CD4-positive, CD25-positive, alpha-beta regulatory T cell (primary cell): ENCODE measurements around the gene CCDC141. TPM values are rescaled to one million over a fixed set of nuclear protein-coding genes. Genes with fewer than 3 reads are reported as not detected.
A peak's percentile ranks its signal among the peaks of the same experiment; 100 is the strongest.

Experiments used
- ATAC-seq, 2 donors: fragments of 150-1000 bp; cut with Tn5 transposase; one replicate each; pipeline ENCODE4 v1.10.0; 2021; ENCODE audit warnings: low read depth in 2 of 2, moderate number of reproducible peaks in 2 of 2, moderate library complexity in 1 of 2
- DNase-seq, 3 donors: peaks; one replicate each; pipeline versions ENCODE4 v3.0.0 to v3.0.0-alpha.2; 2012 to 2022; ENCODE audit warnings: mixed read lengths in 1 of 3
- H3K27ac ChIP-seq: one replicate; pipeline ENCODE4 v1.7.0; 2013; ENCODE audit warnings: mild to moderate bottlenecking, low read length; ENCODE audit not compliant: insufficient read depth, poor library complexity, severe bottlenecking
- H3K27me3 ChIP-seq: one replicate; pipeline ENCODE4 v1.7.0; 2013; ENCODE audit warnings: low read length; ENCODE audit not compliant: control insufficient read depth, insufficient read depth
- H3K36me3 ChIP-seq: one replicate; pipeline ENCODE4 v1.7.0; 2013; ENCODE audit warnings: mild to moderate bottlenecking, low read length, moderate library complexity; ENCODE audit not compliant: control insufficient read depth, insufficient read depth
- H3K4me1 ChIP-seq: 2 replicates; pipeline ENCODE4 v1.7.0; 2013; ENCODE audit warnings: mild to moderate bottlenecking, low read length; ENCODE audit not compliant: insufficient read depth, control insufficient read depth, poor library complexity, severe bottlenecking
- H3K4me3 ChIP-seq: one replicate; pipeline ENCODE4 v1.7.0; 2013; ENCODE audit warnings: low read depth, mild to moderate bottlenecking, low read length, moderate library complexity
- H3K9me3 ChIP-seq, 2 experiments: 1 replicate in 1 of 2; 2 replicates in 1 of 2; pipeline ENCODE4 v1.7.0; 2013; ENCODE audit warnings: low read length in 2 of 2, mild to moderate bottlenecking in 1 of 2, moderate library complexity in 1 of 2; ENCODE audit not compliant: control insufficient read depth in 2 of 2
- H3K27ac Mint-ChIP-seq, 3 donors: one replicate each; pipeline ENCODE4 v1.8.0; 2020 to 2022; ENCODE audit warnings: mild to moderate bottlenecking in 3 of 3, mixed read lengths in 3 of 3, moderate library complexity in 2 of 3
- H3K27me3 Mint-ChIP-seq: one replicate; pipeline ENCODE4 v1.8.0; 2022; ENCODE audit warnings: mild to moderate bottlenecking, mixed read lengths
- H3K36me3 Mint-ChIP-seq: one replicate; pipeline ENCODE4 v1.8.0; 2020; ENCODE audit warnings: mixed read lengths
- H3K4me1 Mint-ChIP-seq, 4 donors: one replicate each; pipeline ENCODE4 v1.8.0; 2020 to 2022; ENCODE audit warnings: mixed read lengths in 4 of 4, mild to moderate bottlenecking in 1 of 4
- H3K4me3 Mint-ChIP-seq, 4 donors: one replicate each; pipeline ENCODE4 v1.8.0; 2020 to 2022; ENCODE audit warnings: mild to moderate bottlenecking in 4 of 4, mixed read lengths in 4 of 4, moderate library complexity in 3 of 4
- H3K9me3 Mint-ChIP-seq, 7 donors: one replicate each; pipeline ENCODE4 v1.8.0; 2020 to 2022; ENCODE audit warnings: mixed read lengths in 7 of 7, mild to moderate bottlenecking in 3 of 7, moderate library complexity in 2 of 7
- polyA plus RNA-seq, 4 donors: library from polyadenylated mRNA; unstranded; fragments of 300-500 nt; fragmentation: Illumina TruSeq; gene quantifications; one replicate each; pipeline ENCODE4 v1.2.3, GENCODE V29; 2021
- total RNA-seq: library from RNA; stranded (reverse); gene quantifications from one replicate; pipeline ENCODE4 v1.2.3, GENCODE V29; 2022

The CCDC141 gene
- total and polyA plus RNA-seq, 5 donors from 2014 or later = 8.3 to 153 (median 15.0) TPM

- no peaks in the 10 kb centered on the region for H3K27me3 Mint-ChIP-seq
- no peak for ATAC-seq
- Histone ChIP-seq H3K9me3 (no peaks in the 10 kb centered on the region), H3K27ac (no peak overlapping the region), H3K27me3 (no peaks in the 10 kb centered on the region), H3K36me3 (peaks cover 30% of the 10 kb centered on the region), H3K4me1 (no peaks in the 10 kb centered on the region), H3K4me3 (no peak overlapping the region)
- H3K4me1 Mint-ChIP-seq = peaks cover 0 to 23% (median 2%) of the 10 kb centered on the region in 4 donors
- H3K36me3 Mint-ChIP-seq = peaks cover 17% of the 10 kb centered on the region
- no peak overlapping the region for H3K4me3 Mint-ChIP-seq
- DNase-seq = no peak
- no peak overlapping the region for H3K27ac Mint-ChIP-seq
- no peaks in the 10 kb centered on the region for H3K9me3 Mint-ChIP-seq
Observed at GRCh38 chr2:178920916-178921513, 128.9 kb downstream of the CCDC141 start.

GRCh38 chr2:178917555-178917954 is 132.4 kb downstream of the CCDC141 start:
- Histone ChIP-seq H3K4me3 (no peak overlapping the region), H3K9me3 (no peaks in the 10 kb centered on the region), H3K27ac (no peak overlapping the region), H3K36me3 (peaks cover 29% of the 10 kb centered on the region), H3K27me3 (no peaks in the 10 kb centered on the region), H3K4me1 (no peaks in the 10 kb centered on the region)
- no peak overlapping the region for H3K4me3 Mint-ChIP-seq
- no peak for DNase-seq
- H3K27me3 Mint-ChIP-seq = no peaks in the 10 kb centered on the region
- ATAC-seq = no peak
- H3K9me3 Mint-ChIP-seq = no peaks in the 10 kb centered on the region
- H3K27ac Mint-ChIP-seq = no peak overlapping the region
- peaks cover 2 to 28% (median 8%) of the 10 kb centered on the region in 4 donors for H3K4me1 Mint-ChIP-seq
- peaks cover 21% of the 10 kb centered on the region for H3K36me3 Mint-ChIP-seq

- no peaks in the 10 kb centered on the region for H3K27me3 Mint-ChIP-seq
- H3K9me3 Mint-ChIP-seq = no peaks in the 10 kb centered on the region
- no peaks in the 10 kb centered on the region for H3K4me1 ChIP-seq
- no peaks in the 10 kb centered on the region for H3K27me3 ChIP-seq
- no peak overlapping the region for H3K4me3 ChIP-seq
- DNase-seq (no peak), ATAC-seq (no peak)
- no peak overlapping the region for H3K27ac ChIP-seq
- H3K36me3 Mint-ChIP-seq = peaks cover 21% of the 10 kb centered on the region
- peaks cover 29% of the 10 kb centered on the region for H3K36me3 ChIP-seq
- no peaks in the 10 kb centered on the region for H3K9me3 ChIP-seq
- H3K4me3 Mint-ChIP-seq = no peak overlapping the region
- H3K4me1 Mint-ChIP-seq = peaks cover 2 to 16% (median 9%) of the 10 kb centered on the region in 4 donors
- no peak overlapping the region for H3K27ac Mint-ChIP-seq
Observed at GRCh38 chr2:178915423-178916173, 134.3 kb downstream of the CCDC141 start.

DNA sequence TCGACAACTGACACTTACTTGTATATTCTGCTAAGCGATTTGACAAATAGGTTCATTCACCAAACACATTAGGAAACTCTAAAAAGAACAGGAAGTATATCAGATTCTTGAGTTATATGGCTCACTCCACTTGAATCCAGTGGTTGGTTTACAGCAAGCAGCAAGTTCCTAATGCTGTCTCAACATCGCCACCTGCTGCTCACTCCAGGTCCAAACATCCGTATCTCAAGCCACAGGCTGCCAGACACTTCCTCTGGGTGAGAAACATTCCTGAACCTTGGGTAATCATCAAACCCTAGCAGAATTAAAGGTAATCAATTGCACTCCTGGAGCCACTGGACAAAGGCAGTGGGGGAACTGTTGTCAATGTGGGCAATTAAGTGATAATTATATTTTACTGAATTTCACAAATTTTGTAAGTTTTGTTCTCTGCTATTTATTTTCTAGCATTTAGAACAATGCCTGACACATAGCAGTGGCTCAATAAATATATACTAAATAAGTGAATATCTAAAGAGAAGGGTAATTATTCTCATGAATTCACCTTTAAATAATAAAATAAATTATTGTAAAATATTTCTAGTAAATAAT is 135.6 kb downstream of the CCDC141 start:
- Histone ChIP-seq H3K4me1 (no peaks in the 10 kb centered on the region), H3K9me3 (no peaks in the 10 kb centered on the region), H3K27me3 (no peaks in the 10 kb centered on the region), H3K4me3 (no peak overlapping the region), H3K36me3 (peaks cover 29% of the 10 kb centered on the region), H3K27ac (no peak overlapping the region)
- DNase-seq (peak; percentile 44 to 81 (median 63)), ATAC-seq (peak; percentile 80 to 82)
- Mint-ChIP-seq H3K27ac (no peak overlapping the region), H3K9me3 (no peaks in the 10 kb centered on the region), H3K4me1 (peaks cover 2 to 15% (median 9%) of the 10 kb centered on the region in 4 donors), H3K36me3 (peaks cover 28% of the 10 kb centered on the region), H3K27me3 (no peaks in the 10 kb centered on the region), H3K4me3 (no peak overlapping the region)

- peaks cover 2 to 9% (median 8%) of the 10 kb centered on the region in 4 donors for H3K4me1 Mint-ChIP-seq
- peak overlapping the region in 1 of 3 donors; percentile 36 for H3K27ac Mint-ChIP-seq
- Histone ChIP-seq H3K9me3 (no peaks in the 10 kb centered on the region), H3K27me3 (no peaks in the 10 kb centered on the region), H3K36me3 (peaks cover 21% of the 10 kb centered on the region), H3K4me3 (no peak overlapping the region), H3K4me1 (no peaks in the 10 kb centered on the region), H3K27ac (no peak overlapping the region)
- ATAC-seq (no peak), DNase-seq (no peak)
- H3K36me3 Mint-ChIP-seq = peaks cover 22% of the 10 kb centered on the region
- no peak overlapping the region for H3K4me3 Mint-ChIP-seq
- H3K9me3 Mint-ChIP-seq = no peaks in the 10 kb centered on the region
- H3K27me3 Mint-ChIP-seq = no peaks in the 10 kb centered on the region
Observed at GRCh38 chr2:178913049-178913441, 136.9 kb downstream of the CCDC141 start.

DNA sequence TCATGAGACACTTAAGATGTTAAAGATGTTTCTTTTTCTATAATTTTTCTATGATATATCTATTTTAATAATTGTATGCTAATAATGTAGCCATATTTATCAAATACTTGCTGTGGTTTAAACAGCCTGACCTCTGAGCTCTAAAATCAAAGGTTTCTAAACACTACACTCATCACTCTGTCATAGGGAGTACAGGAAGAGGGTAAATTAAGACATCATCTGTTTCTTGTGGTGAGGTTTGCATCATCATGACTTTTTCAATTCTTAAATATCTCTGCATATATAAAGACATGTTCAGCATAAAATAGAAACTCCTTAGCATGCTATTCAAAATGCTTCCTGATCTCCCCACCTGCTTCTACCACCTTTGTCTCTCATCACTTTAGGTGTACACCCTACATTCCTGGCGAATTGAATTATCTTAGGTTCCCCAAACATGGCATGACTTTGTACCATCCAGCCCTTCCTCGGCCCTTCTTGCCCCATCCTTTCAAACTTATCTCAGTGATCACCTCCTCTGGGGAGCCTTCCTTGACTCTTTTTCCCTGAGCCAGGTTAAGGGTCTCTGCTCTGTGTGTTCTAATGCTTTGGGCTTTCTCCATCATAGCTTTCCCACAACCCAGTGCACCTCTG is 137.4 kb downstream of the CCDC141 start:
- Histone ChIP-seq H3K9me3 (no peaks in the 10 kb centered on the region), H3K36me3 (peaks cover 15% of the 10 kb centered on the region), H3K4me3 (no peak overlapping the region), H3K27ac (no peak overlapping the region), H3K4me1 (no peaks in the 10 kb centered on the region), H3K27me3 (no peaks in the 10 kb centered on the region)
- DNase-seq (peak in 2 of 3 donors; percentile 13 to 27), ATAC-seq (peak in 1 of 2 donors; percentile 42)
- Mint-ChIP-seq H3K36me3 (peaks cover 19% of the 10 kb centered on the region), H3K9me3 (no peaks in the 10 kb centered on the region), H3K4me1 (peaks cover 2 to 9% (median 8%) of the 10 kb centered on the region in 4 donors), H3K27ac (peak overlapping the region in 2 of 3 donors; percentile 3 to 36), H3K4me3 (no peak overlapping the region), H3K27me3 (no peaks in the 10 kb centered on the region)

DNA sequence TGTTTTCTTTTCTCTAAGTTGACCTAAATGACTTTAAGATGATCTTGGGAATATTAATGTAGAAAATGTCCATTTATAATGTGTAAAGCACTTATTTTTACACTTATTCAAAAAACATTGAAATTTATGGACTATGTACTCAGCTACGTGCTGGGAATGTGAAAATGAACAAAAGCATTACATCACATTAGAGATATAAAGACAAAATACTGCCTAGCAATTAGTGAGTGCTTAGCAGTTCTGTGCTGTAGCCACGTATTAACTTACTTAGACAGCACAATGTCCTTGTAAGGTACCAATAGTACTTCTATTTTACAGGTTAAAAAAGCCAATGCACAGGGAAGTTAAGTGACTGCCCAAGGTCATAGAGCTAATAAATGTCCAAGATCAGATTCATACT is 138.9 kb downstream of the CCDC141 start:
- DNase-seq = no peak
- H3K36me3 Mint-ChIP-seq = peaks cover 26% of the 10 kb centered on the region
- H3K4me3 Mint-ChIP-seq = no peak overlapping the region

More for the DNA sequence above, 138.9 kb downstream of the CCDC141 start:
- Mint-ChIP-seq H3K27ac (no peak overlapping the region), H3K4me1 (peaks cover 2 to 12% (median 9%) of the 10 kb centered on the region in 4 donors), H3K27me3 (no peaks in the 10 kb centered on the region), H3K9me3 (no peaks in the 10 kb centered on the region)
- H3K4me1 ChIP-seq = no peaks in the 10 kb centered on the region
- no peak overlapping the region for H3K27ac ChIP-seq
- no peak overlapping the region for H3K4me3 ChIP-seq
- no peaks in the 10 kb centered on the region for H3K27me3 ChIP-seq
- ATAC-seq = no peak
- H3K36me3 ChIP-seq = peaks cover 16% of the 10 kb centered on the region
- no peaks in the 10 kb centered on the region for H3K9me3 ChIP-seq
